Thymus (tissue), 11 donors: ENCODE results near the gene CHRDL1. TPM values are rescaled to one million over a fixed set of nuclear protein-coding genes. Genes with fewer than 3 reads are reported as not detected.

Experiments used
- DNase-seq, 9 donors: peaks; one replicate each; pipeline ENCODE4 v3.0.0-alpha.2; 2013; ENCODE audit warnings: low spot score in 9 of 9, low read depth in 6 of 9, missing footprints in 1 of 9
- H3K27ac ChIP-seq, 2 donors: one replicate each; pipeline ENCODE4 v1.5.1; 2013; ENCODE audit warnings: control low read depth in 1 of 2, low read depth in 1 of 2, low read length in 1 of 2, mild to moderate bottlenecking in 1 of 2, moderate library complexity in 1 of 2
- H3K27me3 ChIP-seq, 2 donors: one replicate each; pipeline ENCODE4 v1.5.1; 2013; ENCODE audit warnings: low read length in 1 of 2; ENCODE audit not compliant: control insufficient read depth in 2 of 2, insufficient read depth in 1 of 2
- H3K36me3 ChIP-seq, 2 donors: one replicate each; pipeline ENCODE4 v1.5.1; 2013; ENCODE audit warnings: low read length in 1 of 2, mild to moderate bottlenecking in 1 of 2, moderate library complexity in 1 of 2; ENCODE audit not compliant: control insufficient read depth in 2 of 2, insufficient read depth in 2 of 2
- H3K4me1 ChIP-seq, 2 donors: one replicate each; pipeline ENCODE4 v1.5.1; 2013; ENCODE audit warnings: low read length in 2 of 2; ENCODE audit not compliant: control insufficient read depth in 2 of 2, insufficient read depth in 2 of 2
- H3K4me3 ChIP-seq, 2 donors: one replicate each; pipeline ENCODE4 v1.5.1; 2013; ENCODE audit warnings: low read length in 2 of 2, control low read depth in 1 of 2, mild to moderate bottlenecking in 1 of 2
- H3K9me3 ChIP-seq, 2 donors: one replicate each; pipeline ENCODE4 v1.5.1; 2013; ENCODE audit warnings: low read length in 1 of 2, mild to moderate bottlenecking in 1 of 2; ENCODE audit not compliant: control insufficient read depth in 2 of 2, insufficient read depth in 1 of 2
- WGBS: extraction: QIAGEN DNeasy Blood & Tissue Kit; methylation state at CpG from one replicate; pipeline ENCODE4 v1.1.7; 2013; 5-methylcytosine and 5-hydroxymethylcytosine counted together
- polyA plus RNA-seq: library from polyadenylated mRNA; stranded (reverse); fragments of 200-250 nt; gene quantifications from one replicate; pipeline ENCODE4 v1.2.3, GENCODE V29; 2013
- total RNA-seq: library from RNA; stranded (reverse); fragments of 120-200 nt; gene quantifications from one replicate; pipeline ENCODE4 v1.2.4, GENCODE V29; 2013
- donor health status: healthy.

Gene CHRDL1
- total and polyA plus RNA-seq, 2 donors: 3.2 to 3.3 TPM

DNA sequence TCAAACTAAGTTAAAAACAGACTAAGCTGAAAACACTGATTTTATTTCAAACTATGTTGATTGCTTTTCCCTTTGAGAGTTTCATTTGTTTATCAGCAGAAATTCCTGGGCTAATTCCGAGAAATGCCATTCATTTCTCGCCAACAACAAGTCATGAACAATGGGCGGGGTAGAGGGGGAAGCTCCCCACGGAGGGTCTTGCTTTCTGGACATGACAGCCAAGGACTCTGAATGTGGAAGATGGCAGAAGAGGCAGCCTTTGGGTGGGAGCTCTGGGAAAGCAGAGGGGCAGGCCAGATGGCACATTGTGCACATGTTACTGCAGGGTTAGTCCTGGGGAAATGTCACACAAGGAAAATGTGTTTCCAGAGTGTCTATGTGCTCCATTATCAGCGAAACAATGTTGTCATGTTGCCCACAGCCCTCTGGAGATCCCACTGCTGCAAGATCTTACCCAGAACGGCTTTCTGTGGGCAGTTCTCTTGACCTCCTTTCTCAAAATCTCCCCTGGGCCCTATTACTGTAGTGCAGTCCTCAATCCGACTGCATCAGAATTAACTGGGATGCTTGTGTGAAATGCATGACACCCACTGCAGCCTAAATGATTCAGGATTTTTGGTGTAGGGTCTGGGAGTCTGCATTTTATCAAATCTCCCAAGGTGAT is 45.0 kb downstream of the CHRDL1 start:
- Histone ChIP-seq H3K27me3 (no peaks in the 10 kb centered on the region), H3K4me1 (no peaks in the 10 kb centered on the region), H3K27ac (no peak overlapping the region), H3K36me3 (no peaks in the 10 kb centered on the region), H3K9me3 (no peaks in the 10 kb centered on the region), H3K4me3 (no peak overlapping the region)
- no peak for DNase-seq
- WGBS: 92% methylated on average over 7 of the region's 7 CpGs

DNA sequence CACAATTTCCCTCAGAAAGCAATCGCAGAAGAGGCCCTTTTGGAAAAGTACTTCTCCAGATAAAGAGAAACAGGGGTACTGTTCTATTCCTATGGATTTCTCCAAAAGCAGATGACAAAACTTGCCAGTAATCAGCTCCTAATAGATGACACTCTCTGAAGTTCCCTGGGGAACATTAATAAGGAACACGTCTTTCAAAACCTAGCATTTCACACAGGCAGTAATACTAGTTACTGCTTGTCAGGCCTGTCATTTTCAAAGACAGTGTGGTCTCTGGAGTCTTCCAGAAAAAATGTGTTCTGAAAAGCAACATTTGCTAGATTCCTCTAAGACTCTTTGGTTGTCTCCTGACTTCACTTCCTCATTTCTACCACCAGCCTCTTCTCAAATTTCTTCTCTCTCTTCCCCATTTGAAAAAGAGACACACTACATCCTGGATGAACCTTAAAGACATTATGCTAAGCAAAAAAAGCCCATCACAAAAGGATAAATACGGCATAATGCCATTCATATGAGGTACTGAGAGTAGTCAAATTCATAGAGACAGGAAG is 47.3 kb downstream of the CHRDL1 start:
- H3K27ac ChIP-seq: no peak overlapping the region
- no peaks in the 10 kb centered on the region for H3K36me3 ChIP-seq
- no peak for DNase-seq
- H3K4me1 ChIP-seq: no peaks in the 10 kb centered on the region
- 77% methylated on average over 3 of the region's 3 CpGs for WGBS
- no peaks in the 10 kb centered on the region for H3K27me3 ChIP-seq
- H3K9me3 ChIP-seq: no peaks in the 10 kb centered on the region
- H3K4me3 ChIP-seq: no peak overlapping the region

DNA sequence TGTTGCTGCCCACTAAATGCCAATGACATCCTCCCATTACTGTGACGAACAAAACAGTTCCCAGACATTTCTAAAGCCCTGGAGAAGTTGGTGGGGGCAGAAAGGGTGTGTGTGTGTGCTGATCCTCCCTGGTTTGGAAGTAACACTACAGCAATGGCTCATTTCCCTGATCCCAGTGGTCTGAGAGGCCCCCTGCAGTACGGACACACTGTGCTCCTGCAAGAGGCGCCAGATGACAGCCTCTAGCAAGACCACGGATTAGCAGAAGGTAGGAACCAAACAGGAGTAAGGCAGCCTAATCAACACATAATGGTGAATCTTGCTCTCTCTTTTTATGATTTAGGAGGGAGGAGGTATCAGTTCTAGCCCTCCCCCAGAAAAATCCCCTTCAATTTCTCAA is 49.6 kb downstream of the CHRDL1 start:
- no peak for DNase-seq
- WGBS: 93% methylated on average over 4 of the region's 4 CpGs
- H3K36me3 ChIP-seq: no peaks in the 10 kb centered on the region
- no peaks in the 10 kb centered on the region for H3K9me3 ChIP-seq
- no peaks in the 10 kb centered on the region for H3K27me3 ChIP-seq
- H3K27ac ChIP-seq: no peak overlapping the region
- H3K4me3 ChIP-seq: no peak overlapping the region
- no peaks in the 10 kb centered on the region for H3K4me1 ChIP-seq

DNA sequence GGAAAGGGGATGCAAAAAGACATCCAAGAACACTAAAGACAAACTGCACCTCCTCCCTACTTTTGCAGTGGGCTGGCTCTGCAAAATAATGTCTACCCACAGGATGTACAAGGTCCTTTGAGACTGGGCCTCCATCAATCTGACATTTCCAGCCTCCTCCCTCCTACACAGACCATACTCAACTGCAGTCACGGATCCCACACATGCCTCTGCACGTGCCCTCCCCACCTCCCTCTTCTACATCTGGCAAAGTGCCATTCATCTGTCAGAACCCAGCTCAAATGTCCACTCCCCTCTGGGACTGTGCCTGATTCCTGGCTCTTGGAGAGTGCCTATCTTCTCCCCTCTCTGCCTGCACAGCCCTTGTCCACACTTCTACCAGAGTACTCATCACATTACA is 50.3 kb downstream of the CHRDL1 start:
- H3K36me3 ChIP-seq: no peaks in the 10 kb centered on the region
- H3K4me3 ChIP-seq: no peak overlapping the region
- H3K27ac ChIP-seq: no peak overlapping the region
- no peaks in the 10 kb centered on the region for H3K27me3 ChIP-seq
- no peak for DNase-seq
- H3K9me3 ChIP-seq: no peaks in the 10 kb centered on the region
- no peaks in the 10 kb centered on the region for H3K4me1 ChIP-seq
- WGBS: 87% methylated on average over 2 of the region's 2 CpGs

DNA sequence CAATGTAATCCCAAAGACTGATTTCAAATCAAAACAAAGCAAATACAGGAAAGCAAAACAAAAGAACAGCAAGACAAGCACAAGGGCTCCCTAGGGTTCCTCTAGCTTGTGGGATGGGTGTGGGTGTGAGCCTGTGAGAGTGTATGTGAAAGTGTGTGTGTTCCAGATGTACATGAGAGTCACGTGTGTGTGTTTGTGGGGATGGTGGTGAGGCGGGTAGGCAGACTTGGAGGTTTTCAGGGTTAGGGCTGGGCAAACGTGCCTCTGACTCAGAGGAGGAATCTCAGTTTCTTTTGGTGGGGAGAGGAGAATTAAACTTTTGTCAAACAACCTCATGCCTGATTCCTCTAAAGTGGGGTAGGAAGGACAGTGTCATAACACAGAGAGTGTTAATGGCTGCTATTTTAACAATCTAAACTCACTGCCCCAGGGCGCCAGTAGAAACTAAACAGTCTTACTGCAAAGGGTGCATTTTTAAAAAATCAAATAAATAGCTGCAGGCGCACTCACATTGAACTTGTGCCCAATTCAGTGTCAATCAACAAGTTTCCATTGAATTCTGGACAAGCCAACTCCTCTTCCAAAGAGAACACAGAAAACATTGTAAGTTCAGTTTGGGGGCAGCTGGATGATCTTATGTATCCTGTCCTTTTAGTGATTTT is 51.8 kb downstream of the CHRDL1 start:
- Histone ChIP-seq H3K4me1 (no peaks in the 10 kb centered on the region), H3K9me3 (no peaks in the 10 kb centered on the region), H3K4me3 (no peak overlapping the region), H3K36me3 (no peaks in the 10 kb centered on the region), H3K27me3 (no peaks in the 10 kb centered on the region), H3K27ac (no peak overlapping the region)
- WGBS: 90% methylated on average over 5 of the region's 5 CpGs
- DNase-seq: no peak

DNA sequence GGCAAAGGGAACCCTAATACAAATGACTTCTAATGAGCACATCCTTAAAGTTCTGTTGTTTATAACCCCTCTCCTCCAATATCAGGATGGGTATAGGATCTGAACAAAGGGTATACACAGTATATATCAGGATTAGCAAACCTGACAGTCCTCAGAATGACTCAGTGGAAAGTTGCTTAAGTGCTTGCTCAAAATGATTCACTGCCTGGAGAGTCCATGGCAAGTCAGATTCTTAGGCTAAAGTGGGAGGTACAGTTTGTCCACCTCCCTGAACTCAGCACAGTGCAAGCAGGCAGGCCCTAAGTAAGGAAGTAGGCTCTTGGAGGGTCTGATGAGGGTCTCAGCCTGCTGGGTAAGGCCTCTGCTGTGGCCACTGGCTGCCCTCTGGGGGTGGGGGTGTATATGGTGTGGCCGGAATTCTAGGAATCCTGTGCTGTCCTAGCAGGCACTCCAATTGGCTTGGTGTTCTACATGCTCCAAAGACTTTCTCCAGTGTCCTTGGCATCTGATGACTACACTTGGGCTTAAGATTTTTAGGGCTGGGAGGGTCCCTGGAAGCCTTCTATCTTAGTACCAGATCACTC is 54.3 kb downstream of the CHRDL1 start:
- no peak for DNase-seq
- 100% methylated on average over 1 of the region's 1 CpG for WGBS
- H3K9me3 ChIP-seq: no peaks in the 10 kb centered on the region
- no peaks in the 10 kb centered on the region for H3K27me3 ChIP-seq
- H3K36me3 ChIP-seq: no peaks in the 10 kb centered on the region
- H3K4me1 ChIP-seq: no peaks in the 10 kb centered on the region
- no peak overlapping the region for H3K27ac ChIP-seq
- H3K4me3 ChIP-seq: no peak overlapping the region

DNA sequence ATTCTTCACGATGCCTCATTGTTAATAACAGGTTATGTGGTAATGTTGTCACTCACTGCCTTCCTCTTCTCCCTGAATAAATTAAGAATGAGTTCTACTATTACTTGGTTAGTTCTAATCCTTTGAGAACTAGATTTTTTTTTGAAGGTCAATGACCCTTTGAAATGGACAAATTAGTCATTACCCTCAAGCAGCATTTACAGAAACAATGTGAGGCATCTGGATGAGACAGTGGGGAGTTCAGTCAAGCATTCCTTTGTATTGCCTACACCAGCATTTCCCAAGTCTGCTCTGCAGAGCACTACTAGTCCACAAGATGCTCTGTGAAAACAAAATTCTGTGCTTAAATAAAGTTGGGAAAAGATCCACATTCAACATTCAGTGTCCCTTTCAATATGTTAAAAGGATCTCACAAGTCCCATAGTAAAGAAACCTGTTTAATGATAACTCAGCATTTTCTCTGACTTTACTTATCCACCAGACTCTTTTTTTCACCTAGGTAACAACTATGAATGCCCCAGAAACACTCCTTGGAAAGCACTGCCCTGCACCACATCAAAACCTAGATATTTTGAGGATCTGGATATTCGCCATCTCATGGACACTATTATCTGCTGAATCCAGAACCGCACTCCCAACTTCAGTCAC is 60.6 kb downstream of the CHRDL1 start:
- 94% methylated on average over 3 of the region's 3 CpGs for WGBS
- no peak for DNase-seq
- Histone ChIP-seq H3K36me3 (no peaks in the 10 kb centered on the region), H3K27ac (no peak overlapping the region), H3K4me1 (no peaks in the 10 kb centered on the region), H3K27me3 (no peaks in the 10 kb centered on the region), H3K9me3 (no peaks in the 10 kb centered on the region), H3K4me3 (no peak overlapping the region)

DNA sequence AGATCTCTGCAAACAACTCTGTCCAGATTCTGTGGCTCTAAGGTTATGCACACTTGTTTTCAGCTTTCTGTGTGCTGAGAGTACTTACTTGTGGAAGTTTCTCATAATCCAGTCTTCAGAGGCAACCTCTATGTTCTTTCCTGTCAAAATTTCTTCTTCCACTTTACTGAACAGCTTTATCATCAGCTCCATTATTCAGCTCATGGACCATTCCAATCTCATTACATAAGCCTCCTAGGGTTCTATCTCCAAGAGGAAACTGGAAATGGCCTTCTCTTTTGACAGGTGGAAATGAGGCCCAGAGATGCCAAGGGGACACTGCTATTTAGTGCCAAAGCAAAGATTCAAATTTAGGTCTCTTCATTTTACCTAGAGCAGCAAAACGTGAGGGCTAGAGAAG is 61.3 kb downstream of the CHRDL1 start:
- 93% methylated on average over 1 of the region's 1 CpG for WGBS
- Histone ChIP-seq H3K27ac (no peak overlapping the region), H3K27me3 (no peaks in the 10 kb centered on the region), H3K4me1 (no peaks in the 10 kb centered on the region), H3K4me3 (no peak overlapping the region), H3K36me3 (no peaks in the 10 kb centered on the region), H3K9me3 (no peaks in the 10 kb centered on the region)
- DNase-seq: no peak

DNA sequence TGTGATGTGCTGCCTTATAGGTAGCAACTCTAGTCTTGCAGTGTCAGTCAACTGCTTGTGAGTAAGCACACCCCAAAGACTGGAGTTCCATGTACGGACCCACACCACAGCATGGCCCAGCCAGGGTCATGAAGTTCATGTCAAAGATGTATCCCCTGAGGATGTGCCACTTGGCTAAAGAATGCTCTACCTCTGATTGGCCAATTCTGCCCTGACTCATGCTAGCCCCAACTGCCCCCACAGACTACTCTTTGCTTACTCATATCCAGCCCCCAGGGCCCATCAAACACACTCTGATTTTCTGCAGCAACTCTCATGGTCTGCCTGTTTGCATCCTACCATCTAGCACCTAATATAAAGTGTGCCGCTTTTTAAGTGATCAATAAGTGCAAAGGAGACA is 62.5 kb downstream of the CHRDL1 start:
- H3K27me3 ChIP-seq: no peaks in the 10 kb centered on the region
- H3K4me3 ChIP-seq: no peak overlapping the region
- H3K9me3 ChIP-seq: no peaks in the 10 kb centered on the region
- 98% methylated on average over 2 of the region's 2 CpGs for WGBS
- H3K4me1 ChIP-seq: no peaks in the 10 kb centered on the region
- DNase-seq: no peak
- no peaks in the 10 kb centered on the region for H3K36me3 ChIP-seq
- no peak overlapping the region for H3K27ac ChIP-seq
